WTC11 (cell line): Measurements from ENCODE around the gene SELENOS. TPM values are rescaled to one million over a fixed set of nuclear protein-coding genes. Genes with fewer than 3 reads are reported as not detected.

Experiments
- ATAC-seq: fragments of 200-7000 bp; cut with Tn5 transposase; 2 replicates; pipeline ENCODE4 v1.10.0; 2021; ENCODE audit warnings: mild to moderate bottlenecking, moderate library complexity
- CTCF ChIA-PET: fragments of 300-600 bp; sonication (Branson Sonifier 250); formaldehyde crosslinking; loops from one replicate; lab custom pipeline; 2021; ENCODE audit warnings: antibody characterized with exemption; lab: Charles Lee
- POLR2A ChIA-PET: fragments of 350-600 bp; sonication (Branson Sonifier 250); formaldehyde crosslinking; loops from one replicate; lab custom pipeline; 2021; ENCODE audit warnings: antibody characterized with exemption; lab: Charles Lee
- DNase-seq: peaks from one replicate; pipeline ENCODE4 v3.0.0; 2021; ENCODE audit warnings: low spot score
- H3K27ac Mint-ChIP-seq: 2 replicates; pipeline ENCODE4 v1.8.0; 2021; ENCODE audit warnings: mixed read lengths
- H3K27me3 Mint-ChIP-seq: 2 replicates; pipeline ENCODE4 v1.8.0; 2021; ENCODE audit warnings: low read depth, mild to moderate bottlenecking, moderate library complexity, mixed read lengths
- H3K36me3 Mint-ChIP-seq: 2 replicates; pipeline ENCODE4 v1.8.0; 2021; ENCODE audit warnings: mixed read lengths
- H3K4me1 Mint-ChIP-seq: 2 replicates; pipeline ENCODE4 v1.8.0; 2022; ENCODE audit warnings: mixed read lengths
- H3K4me3 Mint-ChIP-seq: 2 replicates; pipeline ENCODE4 v1.8.0; 2021; ENCODE audit warnings: mild to moderate bottlenecking, moderate library complexity, mixed read lengths
- H3K9me3 Mint-ChIP-seq: 2 replicates; pipeline ENCODE4 v1.8.0; 2021; ENCODE audit warnings: mixed read lengths
- ATF6 ChIP-seq: sonication (generic); formaldehyde crosslinking; IDR thresholded peaks from 2 replicates; pipeline ENCODE4 v1.8.1; 2023; ENCODE audit warnings: mild to moderate bottlenecking, missing genetic modification reagents
- E2F5 ChIP-seq: sonication (generic); formaldehyde crosslinking; IDR thresholded peaks from 2 replicates; pipeline ENCODE4 v1.8.1; 2022; ENCODE audit warnings: mild to moderate bottlenecking, moderate library complexity, missing genetic modification reagents
- ELF4 ChIP-seq: sonication (generic); formaldehyde crosslinking; IDR thresholded peaks from 2 replicates; pipeline ENCODE4 v1.8.1; 2022; ENCODE audit warnings: low read depth, mild to moderate bottlenecking, moderate library complexity, missing genetic modification reagents
- FOXK1 ChIP-seq: sonication (generic); formaldehyde crosslinking; IDR thresholded peaks from 2 replicates; pipeline ENCODE4 v1.8.0; 2022; ENCODE audit warnings: mild to moderate bottlenecking, moderate library complexity, missing genetic modification reagents
- KAT7 ChIP-seq: sonication (generic); formaldehyde crosslinking; IDR thresholded peaks from 2 replicates; pipeline ENCODE4 v1.8.1; 2023; ENCODE audit warnings: missing genetic modification reagents, mild to moderate bottlenecking, borderline replicate concordance
- NFYB ChIP-seq: sonication (generic); formaldehyde crosslinking; conservative IDR thresholded peaks from 2 replicates; pipeline ENCODE4 v1.8.0; 2022; ENCODE audit warnings: low read depth, missing genetic modification reagents
- NR3C1 ChIP-seq: sonication (generic); formaldehyde crosslinking; conservative IDR thresholded peaks from 2 replicates; pipeline ENCODE4 v1.8.1; 2023; ENCODE audit warnings: low read depth, mild to moderate bottlenecking, missing genetic modification reagents
- PRRX2 ChIP-seq: fragments of 250-450 bp; sonication (Bioruptor Pico); IDR thresholded peaks from 2 replicates; pipeline ENCODE4 v1.8.0; 2021; ENCODE audit warnings: mild to moderate bottlenecking
- RELA ChIP-seq: sonication (generic); formaldehyde crosslinking; IDR thresholded peaks from 2 replicates; pipeline ENCODE4 v1.8.1; 2022; ENCODE audit warnings: missing genetic modification reagents, mild to moderate bottlenecking, borderline replicate concordance
- SOX15 ChIP-seq: fragments of 250-450 bp; sonication (Bioruptor Pico); IDR thresholded peaks from 2 replicates; pipeline ENCODE4 v1.9.0; 2021; ENCODE audit warnings: mild to moderate bottlenecking
- SP1 ChIP-seq: sonication (generic); formaldehyde crosslinking; conservative IDR thresholded peaks from 2 replicates; pipeline ENCODE4 v1.8.1; 2022; ENCODE audit warnings: missing genetic modification reagents
- TCF7 ChIP-seq: sonication (generic); formaldehyde crosslinking; IDR thresholded peaks from 2 replicates; pipeline ENCODE4 v1.8.0; 2022; ENCODE audit warnings: mild to moderate bottlenecking, low read depth, missing genetic modification reagents, moderate library complexity
- TEAD4 ChIP-seq: sonication (generic); formaldehyde crosslinking; IDR thresholded peaks from 2 replicates; pipeline ENCODE4 v1.8.0; 2022; ENCODE audit warnings: mild to moderate bottlenecking, missing genetic modification reagents
- ZNF138 ChIP-seq: sonication (generic); formaldehyde crosslinking; conservative IDR thresholded peaks from 2 replicates; pipeline ENCODE4 v1.8.1; 2022; ENCODE audit warnings: mild to moderate bottlenecking, moderate library complexity, missing genetic modification reagents
- ZNF423 ChIP-seq: fragments of 250-450 bp; sonication (Bioruptor Pico); IDR thresholded peaks from 2 replicates; pipeline ENCODE4 v2.1.2; 2022; ENCODE audit warnings: mild to moderate bottlenecking, moderate library complexity
- total RNA-seq: library from RNA; stranded (reverse); gene quantifications from 3 replicates; pipeline ENCODE4 v1.2.3, GENCODE V29; 2021
- TF ChIP-seq, protein P1 (sequence below): sonication (generic); formaldehyde crosslinking; IDR thresholded peaks from 2 replicates; pipeline ENCODE4 v1.8.0; 2022; ENCODE audit warnings: mild to moderate bottlenecking, missing genetic modification reagents
- TF ChIP-seq, protein P2 (sequence below): sonication (generic); formaldehyde crosslinking; IDR thresholded peaks from 2 replicates; pipeline ENCODE4 v1.8.1; 2022; ENCODE audit warnings: missing genetic modification reagents, borderline replicate concordance
- TF ChIP-seq, protein P3 (sequence below): sonication (generic); formaldehyde crosslinking; IDR thresholded peaks from 2 replicates; pipeline ENCODE4 v1.8.0; 2023; ENCODE audit warnings: missing genetic modification reagents, mild to moderate bottlenecking, borderline replicate concordance

SELENOS gene
- total RNA-seq, 1 experiment from 2014 or later = 43.8 TPM

GRCh38 chr15:101239724-101240136 is 37.6 kb downstream of the SELENOS start:
- no peak overlapping the region for H3K4me3 Mint-ChIP-seq
- CTCF ChIA-PET = interaction anchor here (0.8 to 1.6 kb wide), 5 partner anchors 18 to 231 kb away, joined by 3 to 7 read pairs (median 6); no protein-coding TSS in a partner anchor

DNA sequence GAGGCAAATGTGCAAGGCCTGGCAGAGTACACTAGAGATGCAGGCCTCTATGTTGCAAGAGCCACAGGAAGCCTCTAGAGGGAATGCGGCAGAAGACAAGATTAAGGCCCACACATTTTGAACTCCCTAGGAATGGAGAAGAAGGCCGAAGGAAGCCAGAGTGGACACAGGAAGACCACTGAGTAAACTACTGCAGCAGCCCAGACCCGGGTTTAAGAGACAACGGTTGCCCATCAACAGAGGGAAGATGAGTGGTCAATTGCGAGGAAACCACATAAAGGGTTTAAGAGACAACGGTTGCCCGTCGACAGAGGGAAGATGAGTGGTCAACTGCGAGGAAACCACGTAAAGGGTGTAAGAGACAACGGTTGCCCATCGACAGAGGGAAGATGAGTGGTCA is 40.0 kb downstream of the SELENOS start:
- Mint-ChIP-seq H3K4me3 (no peak overlapping the region), H3K4me1 (peaks cover 52% of the 10 kb centered on the region), H3K9me3 (no peaks in the 10 kb centered on the region), H3K27me3 (no peaks in the 10 kb centered on the region), H3K36me3 (peaks cover 35% of the 10 kb centered on the region), H3K27ac (no peak overlapping the region)
- CTCF ChIA-PET = interaction anchor here (0.6 to 1.0 kb wide), 3 partner anchors 257 to 604 kb away, joined by 4 to 5 read pairs (median 5); no protein-coding TSS in a partner anchor
- TF ChIP-seq FOXK1 (CRISPR knock-in tag) = no peak
- no peak for TF ChIP-seq KAT7 (CRISPR knock-in tag)
- TF ChIP-seq ZNF138 = no peak
- TF ChIP-seq E2F5 = no peak
- TF ChIP-seq TCF7 (CRISPR knock-in tag) = no peak
- TF ChIP-seq NFYB (CRISPR knock-in tag) = no peak
- TF ChIP-seq, protein P1, sequence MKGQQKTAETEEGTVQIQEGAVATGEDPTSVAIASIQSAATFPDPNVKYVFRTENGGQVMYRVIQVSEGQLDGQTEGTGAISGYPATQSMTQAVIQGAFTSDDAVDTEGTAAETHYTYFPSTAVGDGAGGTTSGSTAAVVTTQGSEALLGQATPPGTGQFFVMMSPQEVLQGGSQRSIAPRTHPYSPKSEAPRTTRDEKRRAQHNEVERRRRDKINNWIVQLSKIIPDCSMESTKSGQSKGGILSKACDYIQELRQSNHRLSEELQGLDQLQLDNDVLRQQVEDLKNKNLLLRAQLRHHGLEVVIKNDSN = no peak
- POLR2A ChIA-PET = interaction anchor here (0.6 kb wide), 1 partner anchor 17 kb away, joined by 3 read pairs; no protein-coding TSS in a partner anchor
- DNase-seq (no peak), ATAC-seq (no peak)

More at GRCh38 chr15:101239724-101240136, 37.6 kb downstream of the SELENOS start:
- H3K27ac Mint-ChIP-seq = peak overlapping the region; percentile 15; the same call in 1 of the 2 replicates
- POLR2A ChIA-PET = no interaction called here
- peaks cover 17% of the 10 kb centered on the region for H3K36me3 Mint-ChIP-seq
- ATAC-seq = no peak
- TF ChIP-seq RELA (CRISPR knock-in tag) = no peak
- peaks cover 57% of the 10 kb centered on the region for H3K4me1 Mint-ChIP-seq
- H3K27me3 Mint-ChIP-seq = no peaks in the 10 kb centered on the region
- DNase-seq = no peak
- H3K9me3 Mint-ChIP-seq = no peaks in the 10 kb centered on the region

GRCh38 chr15:101233651-101234280 is 43.5 kb downstream of the SELENOS start:
- CTCF ChIA-PET = no interaction called here
- DNase-seq = no peak
- POLR2A ChIA-PET = no interaction called here
- Mint-ChIP-seq H3K4me1 (peaks cover 33% of the 10 kb centered on the region), H3K4me3 (no peak overlapping the region), H3K9me3 (no peaks in the 10 kb centered on the region), H3K36me3 (peaks cover 52% of the 10 kb centered on the region), H3K27ac (peak overlapping the region; percentile 91), H3K27me3 (no peaks in the 10 kb centered on the region)
- ATAC-seq = no peak
- TF ChIP-seq TEAD4 (CRISPR knock-in tag) = no peak

DNA sequence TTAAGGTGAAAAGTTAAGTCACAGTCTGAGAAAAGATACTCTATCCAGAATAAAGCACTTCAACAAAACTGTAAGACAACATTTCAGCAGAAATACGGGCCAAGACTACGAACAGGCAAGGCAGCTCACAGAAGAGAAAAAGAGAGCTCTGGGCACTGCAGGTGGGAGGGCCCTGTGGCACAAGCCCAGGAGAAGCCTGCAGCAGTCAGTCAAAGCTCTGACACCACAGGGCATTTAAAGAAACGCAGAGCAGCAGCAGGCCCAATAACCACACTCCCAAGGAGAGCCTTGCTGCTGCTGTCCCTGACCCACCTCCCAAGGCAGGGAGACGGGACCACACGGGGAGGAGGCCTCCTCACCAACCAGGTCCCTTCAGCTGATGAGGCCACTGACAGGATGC is 44.6 kb downstream of the SELENOS start:
- Mint-ChIP-seq H3K27me3 (no peaks in the 10 kb centered on the region), H3K4me3 (no peak overlapping the region), H3K36me3 (peaks cover 52% of the 10 kb centered on the region), H3K9me3 (no peaks in the 10 kb centered on the region), H3K27ac (no peak overlapping the region), H3K4me1 (peaks cover 35% of the 10 kb centered on the region)
- peak; percentile 85 for ATAC-seq
- DNase-seq = no peak
- CTCF ChIA-PET = no interaction called here
- POLR2A ChIA-PET = no interaction called here
- TF ChIP-seq, protein P2, sequence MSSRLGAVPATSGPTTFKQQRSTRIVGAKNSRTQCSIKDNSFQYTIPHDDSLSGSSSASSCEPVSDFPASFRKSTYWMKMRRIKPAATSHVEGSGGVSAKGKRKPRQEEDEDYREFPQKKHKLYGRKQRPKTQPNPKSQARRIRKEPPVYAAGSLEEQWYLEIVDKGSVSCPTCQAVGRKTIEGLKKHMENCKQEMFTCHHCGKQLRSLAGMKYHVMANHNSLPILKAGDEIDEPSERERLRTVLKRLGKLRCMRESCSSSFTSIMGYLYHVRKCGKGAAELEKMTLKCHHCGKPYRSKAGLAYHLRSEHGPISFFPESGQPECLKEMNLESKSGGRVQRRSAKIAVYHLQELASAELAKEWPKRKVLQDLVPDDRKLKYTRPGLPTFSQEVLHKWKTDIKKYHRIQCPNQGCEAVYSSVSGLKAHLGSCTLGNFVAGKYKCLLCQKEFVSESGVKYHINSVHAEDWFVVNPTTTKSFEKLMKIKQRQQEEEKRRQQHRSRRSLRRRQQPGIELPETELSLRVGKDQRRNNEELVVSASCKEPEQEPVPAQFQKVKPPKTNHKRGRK (CRISPR knock-in tag) = no peak
- TF ChIP-seq SP1 (CRISPR knock-in tag) = no peak
- no peak for TF ChIP-seq ZNF423 (CRISPR knock-in tag)
- TF ChIP-seq PRRX2 (CRISPR knock-in tag) = no peak
- no peak for TF ChIP-seq ATF6 (CRISPR knock-in tag)
- TF ChIP-seq ELF4 (CRISPR knock-in tag) = no peak
- no peak for TF ChIP-seq NR3C1 (CRISPR knock-in tag)
- no peak for TF ChIP-seq SOX15 (CRISPR knock-in tag)
- TF ChIP-seq, protein P3, sequence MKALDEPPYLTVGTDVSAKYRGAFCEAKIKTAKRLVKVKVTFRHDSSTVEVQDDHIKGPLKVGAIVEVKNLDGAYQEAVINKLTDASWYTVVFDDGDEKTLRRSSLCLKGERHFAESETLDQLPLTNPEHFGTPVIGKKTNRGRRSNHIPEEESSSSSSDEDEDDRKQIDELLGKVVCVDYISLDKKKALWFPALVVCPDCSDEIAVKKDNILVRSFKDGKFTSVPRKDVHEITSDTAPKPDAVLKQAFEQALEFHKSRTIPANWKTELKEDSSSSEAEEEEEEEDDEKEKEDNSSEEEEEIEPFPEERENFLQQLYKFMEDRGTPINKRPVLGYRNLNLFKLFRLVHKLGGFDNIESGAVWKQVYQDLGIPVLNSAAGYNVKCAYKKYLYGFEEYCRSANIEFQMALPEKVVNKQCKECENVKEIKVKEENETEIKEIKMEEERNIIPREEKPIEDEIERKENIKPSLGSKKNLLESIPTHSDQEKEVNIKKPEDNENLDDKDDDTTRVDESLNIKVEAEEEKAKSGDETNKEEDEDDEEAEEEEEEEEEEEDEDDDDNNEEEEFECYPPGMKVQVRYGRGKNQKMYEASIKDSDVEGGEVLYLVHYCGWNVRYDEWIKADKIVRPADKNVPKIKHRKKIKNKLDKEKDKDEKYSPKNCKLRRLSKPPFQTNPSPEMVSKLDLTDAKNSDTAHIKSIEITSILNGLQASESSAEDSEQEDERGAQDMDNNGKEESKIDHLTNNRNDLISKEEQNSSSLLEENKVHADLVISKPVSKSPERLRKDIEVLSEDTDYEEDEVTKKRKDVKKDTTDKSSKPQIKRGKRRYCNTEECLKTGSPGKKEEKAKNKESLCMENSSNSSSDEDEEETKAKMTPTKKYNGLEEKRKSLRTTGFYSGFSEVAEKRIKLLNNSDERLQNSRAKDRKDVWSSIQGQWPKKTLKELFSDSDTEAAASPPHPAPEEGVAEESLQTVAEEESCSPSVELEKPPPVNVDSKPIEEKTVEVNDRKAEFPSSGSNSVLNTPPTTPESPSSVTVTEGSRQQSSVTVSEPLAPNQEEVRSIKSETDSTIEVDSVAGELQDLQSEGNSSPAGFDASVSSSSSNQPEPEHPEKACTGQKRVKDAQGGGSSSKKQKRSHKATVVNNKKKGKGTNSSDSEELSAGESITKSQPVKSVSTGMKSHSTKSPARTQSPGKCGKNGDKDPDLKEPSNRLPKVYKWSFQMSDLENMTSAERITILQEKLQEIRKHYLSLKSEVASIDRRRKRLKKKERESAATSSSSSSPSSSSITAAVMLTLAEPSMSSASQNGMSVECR (CRISPR knock-in tag) = no peak
